Activated CD8-positive, alpha-beta memory T cell treated with anti-CD3 and anti-CD28 coated beads, Interleukin-2, amount 10 ng/mL, durations not matched to agents 7 days and 5 days (primary cell): Measurements from ENCODE around the gene ASXL3. TPM values are rescaled to one million over a fixed set of nuclear protein-coding genes. Genes with fewer than 3 reads are reported as not detected.
A peak's percentile ranks its signal among the peaks of the same experiment; 100 is the strongest.

Experiments used
- ATAC-seq: fragments of 150-1000 bp; cut with Tn5 transposase; one replicate; pipeline ENCODE4 v1.10.0; 2021; ENCODE audit warnings: moderate library complexity
- CTCF ChIA-PET: fragments of 350-600 bp; sonication (Branson Sonifier 250); formaldehyde crosslinking; loops from one replicate; lab custom pipeline; 2021; ENCODE audit warnings: antibody characterized with exemption; lab: Charles Lee
- DNase-seq: peaks from one replicate; pipeline ENCODE4 v3.0.0-alpha.2; 2020
- H3K27ac Mint-ChIP-seq: one replicate; pipeline ENCODE4 v1.8.0; 2021; ENCODE audit warnings: mild to moderate bottlenecking, mixed read lengths
- H3K27me3 Mint-ChIP-seq: one replicate; pipeline ENCODE4 v1.8.0; 2021; ENCODE audit warnings: mixed read lengths
- H3K36me3 Mint-ChIP-seq: one replicate; pipeline ENCODE4 v1.8.0; 2021; ENCODE audit warnings: mild to moderate bottlenecking, mixed read lengths
- H3K4me1 Mint-ChIP-seq: one replicate; pipeline ENCODE4 v1.8.0; 2021; ENCODE audit warnings: mixed read lengths
- H3K4me3 Mint-ChIP-seq: one replicate; pipeline ENCODE4 v1.8.0; 2021; ENCODE audit warnings: mild to moderate bottlenecking, moderate library complexity, mixed read lengths
- H3K9me3 Mint-ChIP-seq: one replicate; pipeline ENCODE4 v1.8.0; 2022; ENCODE audit warnings: low read depth, mixed read lengths
- total RNA-seq, 2 experiments: library from RNA; stranded (reverse); gene quantifications; one replicate each; pipeline ENCODE4 v1.2.3, GENCODE V29; 2021

Gene ASXL3
- not detected for total RNA-seq

- DNase-seq (no peak), ATAC-seq (no peak)
- peak within 1 kb of the TSS; percentile 30 for H3K4me3 Mint-ChIP-seq
- peaks cover 3% of the 10 kb centered on the region for H3K36me3 Mint-ChIP-seq
- H3K9me3 Mint-ChIP-seq: no peaks in the 10 kb centered on the region
- peaks cover 5% of the 10 kb centered on the region for H3K4me1 Mint-ChIP-seq
- peak within 1 kb of the TSS; percentile 14 for H3K27ac Mint-ChIP-seq
- peaks cover 14% of the 10 kb centered on the region for H3K27me3 Mint-ChIP-seq
- CTCF ChIA-PET: no interaction called here
These were observed at the start of gene ASXL3 for GRCh38 chr18:33577685-33578517. ASXL3 (plus strand) TSS chr18:33578219; CDS start chr18:33578632, 413 bp downstream.

GRCh38 chr18:33532978-33533377, 45.0 kb upstream of the ASXL3 start:
- Mint-ChIP-seq H3K36me3 (no peaks in the 10 kb centered on the region), H3K9me3 (peaks cover 2% of the 10 kb centered on the region), H3K4me3 (no peak overlapping the region), H3K27me3 (no peaks in the 10 kb centered on the region), H3K27ac (no peak overlapping the region), H3K4me1 (no peaks in the 10 kb centered on the region)
- ATAC-seq (no peak), DNase-seq (no peak)
- CTCF ChIA-PET: no interaction called here

GRCh38 chr18:33536904-33537303, 41.1 kb upstream of the ASXL3 start:
- CTCF ChIA-PET: no interaction called here
- Mint-ChIP-seq H3K4me1 (no peaks in the 10 kb centered on the region), H3K27me3 (no peaks in the 10 kb centered on the region), H3K9me3 (no peaks in the 10 kb centered on the region), H3K4me3 (no peak overlapping the region), H3K36me3 (no peaks in the 10 kb centered on the region), H3K27ac (no peak overlapping the region)
- ATAC-seq: no peak
- DNase-seq: no peak

GRCh38 chr18:33538418-33539042, 39.5 kb upstream of the ASXL3 start:
- H3K27me3 Mint-ChIP-seq: no peaks in the 10 kb centered on the region
- no peak for DNase-seq
- ATAC-seq: no peak
- H3K4me1 Mint-ChIP-seq: no peaks in the 10 kb centered on the region
- no peaks in the 10 kb centered on the region for H3K9me3 Mint-ChIP-seq
- no peaks in the 10 kb centered on the region for H3K36me3 Mint-ChIP-seq
- CTCF ChIA-PET: no interaction called here
- no peak overlapping the region for H3K27ac Mint-ChIP-seq
- H3K4me3 Mint-ChIP-seq: no peak overlapping the region

- H3K36me3 Mint-ChIP-seq: no peaks in the 10 kb centered on the region
- H3K4me1 Mint-ChIP-seq: no peaks in the 10 kb centered on the region
- no peak for ATAC-seq
- no peak overlapping the region for H3K27ac Mint-ChIP-seq
- H3K27me3 Mint-ChIP-seq: no peaks in the 10 kb centered on the region
- H3K4me3 Mint-ChIP-seq: no peak overlapping the region
- H3K9me3 Mint-ChIP-seq: no peaks in the 10 kb centered on the region
- CTCF ChIA-PET: no interaction called here
- no peak for DNase-seq
These were observed 37.6 kb upstream of the ASXL3 start for GRCh38 chr18:33540392-33540791.

GRCh38 chr18:33541316-33541715, 36.7 kb upstream of the ASXL3 start:
- Mint-ChIP-seq H3K4me1 (no peaks in the 10 kb centered on the region), H3K4me3 (no peak overlapping the region), H3K36me3 (no peaks in the 10 kb centered on the region), H3K27ac (no peak overlapping the region), H3K9me3 (no peaks in the 10 kb centered on the region), H3K27me3 (no peaks in the 10 kb centered on the region)
- DNase-seq (no peak), ATAC-seq (no peak)
- CTCF ChIA-PET: no interaction called here

GRCh38 chr18:33556846-33557245, 21.2 kb upstream of the ASXL3 start:
- Mint-ChIP-seq H3K9me3 (peaks cover 2% of the 10 kb centered on the region), H3K4me3 (no peak overlapping the region), H3K27ac (no peak overlapping the region), H3K4me1 (no peaks in the 10 kb centered on the region), H3K36me3 (no peaks in the 10 kb centered on the region), H3K27me3 (no peaks in the 10 kb centered on the region)
- CTCF ChIA-PET: no interaction called here
- DNase-seq (no peak), ATAC-seq (no peak)

- ATAC-seq (no peak), DNase-seq (no peak)
- no peaks in the 10 kb centered on the region for H3K4me1 Mint-ChIP-seq
- CTCF ChIA-PET: no interaction called here
- no peak overlapping the region for H3K27ac Mint-ChIP-seq
- no peaks in the 10 kb centered on the region for H3K27me3 Mint-ChIP-seq
- H3K4me3 Mint-ChIP-seq: no peak overlapping the region
- H3K36me3 Mint-ChIP-seq: no peaks in the 10 kb centered on the region
- peaks cover 2% of the 10 kb centered on the region for H3K9me3 Mint-ChIP-seq
These were observed 20.3 kb upstream of the ASXL3 start for GRCh38 chr18:33557706-33558105.

- H3K4me3 Mint-ChIP-seq: no peak overlapping the region
- H3K27ac Mint-ChIP-seq: no peak overlapping the region
- no peaks in the 10 kb centered on the region for H3K36me3 Mint-ChIP-seq
- no peaks in the 10 kb centered on the region for H3K4me1 Mint-ChIP-seq
- DNase-seq: no peak
- CTCF ChIA-PET: no interaction called here
- H3K27me3 Mint-ChIP-seq: no peaks in the 10 kb centered on the region
- H3K9me3 Mint-ChIP-seq: peaks cover 1% of the 10 kb centered on the region
- ATAC-seq: no peak
These were observed 19.5 kb upstream of the ASXL3 start for GRCh38 chr18:33558529-33558928.

GRCh38 chr18:33560686-33561370, 17.2 kb upstream of the ASXL3 start:
- peaks cover 2% of the 10 kb centered on the region for H3K9me3 Mint-ChIP-seq
- CTCF ChIA-PET: no interaction called here
- H3K36me3 Mint-ChIP-seq: no peaks in the 10 kb centered on the region
- H3K4me3 Mint-ChIP-seq: no peak overlapping the region
- no peaks in the 10 kb centered on the region for H3K4me1 Mint-ChIP-seq
- no peak overlapping the region for H3K27ac Mint-ChIP-seq
- H3K27me3 Mint-ChIP-seq: no peaks in the 10 kb centered on the region
- no peak for DNase-seq
- no peak for ATAC-seq

GRCh38 chr18:33562741-33563140, 15.3 kb upstream of the ASXL3 start:
- Mint-ChIP-seq H3K9me3 (peaks cover 8% of the 10 kb centered on the region), H3K27me3 (no peaks in the 10 kb centered on the region), H3K4me1 (no peaks in the 10 kb centered on the region), H3K4me3 (no peak overlapping the region), H3K27ac (no peak overlapping the region), H3K36me3 (no peaks in the 10 kb centered on the region)
- DNase-seq (no peak), ATAC-seq (no peak)
- CTCF ChIA-PET: no interaction called here

GRCh38 chr18:33567705-33568104, 10.3 kb upstream of the ASXL3 start:
- Mint-ChIP-seq H3K27ac (no peak overlapping the region), H3K27me3 (no peaks in the 10 kb centered on the region), H3K4me3 (no peak overlapping the region), H3K36me3 (no peaks in the 10 kb centered on the region), H3K4me1 (no peaks in the 10 kb centered on the region), H3K9me3 (peaks cover 8% of the 10 kb centered on the region)
- CTCF ChIA-PET: no interaction called here
- no peak for ATAC-seq
- no peak for DNase-seq

GRCh38 chr18:33571998-33572787, 5.8 kb upstream of the ASXL3 start:
- no peak overlapping the region for H3K27ac Mint-ChIP-seq
- no peak overlapping the region for H3K4me3 Mint-ChIP-seq
- ATAC-seq (no peak), DNase-seq (no peak)
- no peaks in the 10 kb centered on the region for H3K36me3 Mint-ChIP-seq
- peaks cover 5% of the 10 kb centered on the region for H3K27me3 Mint-ChIP-seq
- no peaks in the 10 kb centered on the region for H3K4me1 Mint-ChIP-seq
- CTCF ChIA-PET: no interaction called here
- H3K9me3 Mint-ChIP-seq: peaks cover 4% of the 10 kb centered on the region
